HUES6 (cell line): ENCODE data around the gene IFRD1.
"Not testable (repeated sequence)": the region's sequence is repeated elsewhere in the genome, so short reads cannot be mapped to it uniquely, and the experiment has no call there.

Source experiments
- H3K27ac ChIP-seq: 2 replicates; pipeline ENCODE4 v1.7.0; 2013; ENCODE audit warnings: low read depth, mild to moderate bottlenecking, low read length, inconsistent platforms
- H3K27me3 ChIP-seq: 2 replicates; pipeline ENCODE4 v1.6.1; 2013; ENCODE audit warnings: low read length; ENCODE audit not compliant: control insufficient read depth, insufficient read depth
- H3K36me3 ChIP-seq: 2 replicates; pipeline ENCODE4 v1.6.1; 2013; ENCODE audit warnings: low read length; ENCODE audit not compliant: control insufficient read depth, insufficient read depth
- H3K4me1 ChIP-seq: 2 replicates; pipeline ENCODE4 v1.6.1; 2013; ENCODE audit warnings: low read length; ENCODE audit not compliant: control insufficient read depth, insufficient read depth
- H3K4me3 ChIP-seq: 2 replicates; pipeline ENCODE4 v1.5.1; 2013; ENCODE audit warnings: low read depth, low read length
- H3K9ac ChIP-seq: one replicate; pipeline ENCODE4 v1.6.1; 2013; ENCODE audit warnings: mild to moderate bottlenecking, low read length
- H3K9me3 ChIP-seq: 2 replicates; pipeline ENCODE4 v1.6.1; 2013; ENCODE audit warnings: low read depth, low read length; ENCODE audit not compliant: control insufficient read depth, insufficient read depth

The IFRD1 gene

DNA sequence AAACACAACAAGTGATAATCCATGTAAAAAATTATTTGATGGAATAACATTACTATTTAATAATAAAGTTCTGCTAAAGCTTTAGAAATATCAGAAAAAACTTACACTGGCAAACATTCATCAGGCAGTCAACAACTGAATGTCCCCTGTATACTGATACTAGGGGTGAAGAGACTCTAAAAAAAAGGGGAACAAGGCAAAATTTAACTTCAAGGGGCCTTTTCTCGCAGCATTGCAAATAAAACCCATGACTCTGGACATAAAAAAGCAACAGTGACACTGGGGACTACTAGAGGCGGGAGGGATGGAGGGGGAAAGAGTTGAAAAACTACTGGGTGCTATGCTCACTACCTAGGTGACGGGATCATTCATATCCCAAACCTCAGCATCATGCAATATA is 5.8 kb upstream of the IFRD1 start:
- Histone ChIP-seq H3K4me1 (peaks cover 6% of the 10 kb centered on the region; the same call in 1 of the 2 replicates), H3K27me3 (no peaks in the 10 kb centered on the region), H3K9me3 (no peaks in the 10 kb centered on the region), H3K9ac (no peak overlapping the region), H3K4me3 (no peak overlapping the region), H3K36me3 (no peaks in the 10 kb centered on the region), H3K27ac (no peak overlapping the region)

DNA sequence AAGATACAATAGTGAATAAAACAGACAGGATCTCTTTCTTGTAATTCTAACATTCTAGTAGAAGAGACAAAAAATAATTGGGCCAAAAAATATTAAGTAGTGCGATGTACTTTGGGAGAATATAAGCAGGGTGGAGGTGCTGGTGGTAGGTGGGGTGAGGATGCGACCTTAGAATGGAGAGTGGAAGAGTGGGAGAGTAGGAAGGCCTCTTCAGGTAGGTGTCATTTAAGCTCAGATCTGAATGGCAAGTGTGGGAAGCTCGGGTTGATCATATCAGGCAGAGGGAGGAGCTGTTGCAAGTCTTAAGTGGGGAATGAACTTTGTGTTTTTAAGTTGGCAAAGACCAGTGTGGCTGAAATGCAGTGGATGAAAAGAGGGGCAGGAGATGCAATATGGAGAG is 3.8 kb upstream of the IFRD1 start:
- Histone ChIP-seq H3K4me1 (peaks cover 7% of the 10 kb centered on the region; the same call in 1 of the 2 replicates), H3K4me3 (no peak overlapping the region), H3K9ac (no peak overlapping the region), H3K9me3 (no peaks in the 10 kb centered on the region), H3K27ac (no peak overlapping the region), H3K36me3 (0 out of 2 replicates have a peak, but pooled peaks cover 3% of the 10 kb centered on the region), H3K27me3 (no peaks in the 10 kb centered on the region)

DNA sequence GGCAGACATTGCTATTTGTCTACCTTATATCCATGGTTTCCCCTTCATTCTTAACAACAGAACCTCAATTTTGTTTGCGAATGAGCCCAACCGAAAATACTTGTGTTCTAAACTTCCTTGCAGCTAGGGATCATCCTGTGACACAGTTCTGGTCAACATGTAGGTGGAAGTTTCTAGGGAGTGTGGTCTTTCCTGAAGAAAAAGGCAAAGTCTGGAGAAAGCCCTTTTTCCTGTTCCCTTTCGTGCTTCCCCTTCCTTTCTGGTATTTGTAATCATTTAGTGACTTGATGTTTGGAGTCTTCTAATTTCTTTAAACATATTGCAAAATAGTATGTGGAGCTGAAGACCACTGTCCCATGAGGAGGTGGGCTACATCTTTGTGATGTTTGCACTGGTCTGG is 2.9 kb upstream of the IFRD1 start:
- Histone ChIP-seq H3K4me1 (peaks cover 7% of the 10 kb centered on the region; the same call in 1 of the 2 replicates), H3K27me3 (no peaks in the 10 kb centered on the region), H3K9ac (no peak overlapping the region), H3K4me3 (no peak overlapping the region), H3K9me3 (no peaks in the 10 kb centered on the region), H3K36me3 (0 out of 2 replicates have a peak, but pooled peaks cover 3% of the 10 kb centered on the region), H3K27ac (no peak overlapping the region)

DNA sequence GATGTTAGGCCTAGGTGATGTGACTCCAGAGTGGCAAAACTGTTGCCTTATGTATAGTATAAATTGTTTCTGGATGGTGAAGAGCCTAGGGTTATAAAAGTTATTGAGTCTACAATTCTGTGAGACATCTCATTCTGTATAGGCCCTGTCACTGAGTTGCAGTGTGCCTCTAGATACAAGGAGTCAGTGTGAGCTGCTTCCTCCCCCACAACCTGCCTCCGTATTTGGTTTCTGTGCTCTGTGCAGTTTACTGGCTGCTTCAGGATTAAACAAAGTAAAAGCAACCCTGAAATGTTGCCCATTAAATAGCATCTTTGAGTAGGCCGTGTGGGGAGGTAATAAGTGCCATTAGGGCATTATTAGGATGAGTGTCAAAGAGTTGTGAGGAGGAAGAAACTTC is 1.9 kb upstream of the IFRD1 start:
- Histone ChIP-seq H3K9ac (no peak overlapping the region), H3K36me3 (0 out of 2 replicates have a peak, but pooled peaks cover 3% of the 10 kb centered on the region), H3K27me3 (no peaks in the 10 kb centered on the region), H3K4me1 (peaks cover 7% of the 10 kb centered on the region; the same call in 1 of the 2 replicates), H3K4me3 (no peak overlapping the region), H3K9me3 (no peaks in the 10 kb centered on the region), H3K27ac (no peak overlapping the region)

DNA sequence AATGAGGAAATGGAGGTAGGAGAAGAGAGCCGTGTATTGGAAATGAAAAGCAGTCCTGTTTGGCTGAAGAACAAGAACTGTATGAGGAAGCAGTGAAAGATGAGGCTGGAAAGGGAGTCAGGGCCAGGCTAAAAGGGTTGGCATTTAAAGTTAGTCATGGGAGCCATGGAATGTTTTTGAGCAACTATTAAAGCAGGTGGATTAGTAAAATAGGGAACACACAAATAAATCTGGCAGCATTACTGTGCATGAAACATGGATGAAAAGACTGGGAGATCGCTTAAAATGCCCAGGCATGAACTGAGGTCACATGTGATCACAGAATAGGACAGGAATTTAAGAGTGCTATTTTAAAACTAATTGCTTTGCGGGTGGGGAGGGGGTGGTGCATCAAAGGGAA is 1.4 kb upstream of the IFRD1 start:
- Histone ChIP-seq H3K27me3 (no peaks in the 10 kb centered on the region), H3K36me3 (0 out of 2 replicates have a peak, but pooled peaks cover 3% of the 10 kb centered on the region), H3K4me1 (peaks cover 10% of the 10 kb centered on the region), H3K27ac (no peak overlapping the region), H3K9me3 (no peaks in the 10 kb centered on the region), H3K4me3 (0 out of 2 replicates have a peak overlapping the region, but pooled peaks have one; percentile 95), H3K9ac (no peak overlapping the region)

DNA sequence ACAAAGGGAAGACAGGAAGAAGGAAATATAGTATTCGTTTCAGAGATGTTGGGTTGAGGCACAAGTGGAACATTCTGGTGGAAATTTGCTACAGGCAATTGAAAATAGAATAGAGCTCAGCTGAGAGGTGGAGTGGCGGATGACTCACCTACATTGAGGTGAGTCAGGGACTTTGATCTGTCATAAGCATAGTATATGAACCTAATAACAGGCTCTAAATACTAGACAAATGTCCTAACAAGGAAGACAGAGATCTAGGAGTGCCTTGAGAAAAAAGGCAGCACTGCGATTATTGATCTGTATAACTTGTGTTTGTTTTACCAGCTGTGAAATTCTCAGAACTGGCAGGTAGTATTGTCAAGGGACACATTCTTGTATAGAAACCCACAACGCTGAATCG is 907 bp upstream of the IFRD1 start:
- Histone ChIP-seq H3K9ac (no peak overlapping the region), H3K9me3 (no peaks in the 10 kb centered on the region), H3K36me3 (peaks cover 3% of the 10 kb centered on the region; the same call in 1 of the 2 replicates), H3K4me3 (peak overlapping the region; percentile 95), H3K27me3 (no peaks in the 10 kb centered on the region), H3K4me1 (peaks cover 11% of the 10 kb centered on the region), H3K27ac (no peak overlapping the region)

DNA sequence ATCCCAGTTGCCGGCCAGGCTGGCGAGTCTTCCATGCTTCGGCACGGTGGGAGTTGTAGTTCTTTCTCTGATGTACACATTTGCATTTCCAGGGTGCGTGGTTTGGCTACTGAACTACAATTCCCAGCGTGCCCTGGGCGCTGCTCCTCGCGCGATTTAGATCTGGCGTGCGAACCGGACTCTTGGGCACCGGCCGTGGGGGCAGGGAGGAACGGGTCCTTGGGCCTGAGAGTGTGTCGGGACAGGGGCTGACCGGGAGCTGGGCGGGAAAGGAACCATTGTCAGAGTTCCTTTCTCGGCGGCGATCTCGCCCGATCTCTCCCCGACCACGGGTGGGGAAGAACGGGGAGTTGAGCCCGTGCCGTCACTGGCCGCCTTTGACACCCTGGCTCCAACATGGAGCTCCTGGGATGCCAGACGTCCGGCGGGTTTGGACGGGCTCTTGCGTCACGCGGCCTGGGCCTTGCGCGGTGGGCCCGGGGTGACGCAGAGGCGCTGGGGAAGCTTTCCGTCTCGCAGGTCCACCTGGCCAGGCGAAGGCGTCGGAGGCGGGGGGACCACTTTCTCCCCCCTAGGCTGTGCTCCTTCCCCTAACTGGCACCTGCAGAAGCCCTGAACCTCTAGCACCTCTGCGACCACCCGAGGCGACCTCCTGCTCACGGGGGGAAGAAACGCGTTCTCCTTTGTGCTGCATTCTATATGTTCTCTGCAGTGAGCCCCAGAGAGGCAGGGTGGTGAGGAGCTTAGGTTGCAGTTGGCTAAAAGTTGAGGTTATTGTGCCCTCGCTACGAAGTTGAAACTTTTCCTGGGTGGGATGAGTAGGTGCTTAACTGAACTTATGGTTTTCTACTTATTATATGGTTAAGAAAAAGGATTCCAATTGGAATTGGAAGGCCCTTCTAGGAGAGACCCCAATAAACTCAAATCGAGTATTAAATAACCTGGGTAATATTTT is 824 bp downstream of the IFRD1 start:
- peaks cover 11% of the 10 kb centered on the region for H3K4me1 ChIP-seq

DNA sequence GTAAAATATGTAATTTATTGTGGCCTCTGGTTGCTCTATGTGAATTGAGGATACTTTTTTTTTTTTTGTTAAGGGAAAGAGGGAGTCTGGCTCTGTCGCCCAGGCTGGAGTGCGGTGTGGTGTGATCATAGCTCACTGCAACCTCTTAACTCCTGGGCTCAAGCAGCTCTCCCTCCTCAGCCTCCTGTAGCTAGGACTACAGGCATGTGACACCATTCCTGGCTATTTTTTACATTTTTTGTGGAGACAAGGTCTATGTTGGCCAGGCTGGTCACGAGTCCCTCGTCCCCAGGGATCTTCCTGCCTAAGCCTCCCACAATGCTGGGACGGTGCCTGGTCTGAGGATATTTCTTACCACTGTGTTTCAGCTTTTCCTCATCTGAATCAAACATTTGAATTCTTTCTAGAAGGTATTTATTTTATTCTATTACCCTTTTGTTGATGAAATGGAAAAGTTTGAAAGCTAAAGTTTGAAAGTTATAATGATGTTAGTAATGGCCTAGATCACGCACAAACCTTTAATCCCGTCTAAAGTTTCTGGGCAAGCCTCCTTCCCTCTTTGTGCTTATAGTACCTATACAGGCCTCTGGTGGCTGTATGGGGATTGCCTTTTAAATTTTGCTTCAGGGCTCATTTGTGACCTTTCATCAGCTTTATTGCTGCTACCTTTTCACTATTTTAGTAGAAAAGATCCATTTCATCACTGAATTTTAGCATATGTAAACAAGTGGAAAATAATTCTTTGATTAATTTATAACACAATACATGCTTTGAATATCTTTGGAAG is 2.0 kb downstream of the IFRD1 start:
- Histone ChIP-seq H3K36me3 (peaks cover 26% of the 10 kb centered on the region), H3K27ac (0 out of 2 replicates have a peak overlapping the region, but pooled peaks have one; percentile 90), H3K4me3 (peak overlapping the region; percentile 95), H3K4me1 (peaks cover 11% of the 10 kb centered on the region), H3K9ac (peak overlapping the region; percentile 92), H3K9me3 (no peaks in the 10 kb centered on the region), H3K27me3 (no peaks in the 10 kb centered on the region)

More for the DNA sequence above, 824 bp downstream of the IFRD1 start:
- Histone ChIP-seq H3K27ac (peak overlapping the region; percentile 90), H3K36me3 (peaks cover 14% of the 10 kb centered on the region), H3K9ac (peak overlapping the region; percentile 92), H3K9me3 (no peaks in the 10 kb centered on the region), H3K27me3 (no peaks in the 10 kb centered on the region), H3K4me3 (peak overlapping the region; percentile 95)

DNA sequence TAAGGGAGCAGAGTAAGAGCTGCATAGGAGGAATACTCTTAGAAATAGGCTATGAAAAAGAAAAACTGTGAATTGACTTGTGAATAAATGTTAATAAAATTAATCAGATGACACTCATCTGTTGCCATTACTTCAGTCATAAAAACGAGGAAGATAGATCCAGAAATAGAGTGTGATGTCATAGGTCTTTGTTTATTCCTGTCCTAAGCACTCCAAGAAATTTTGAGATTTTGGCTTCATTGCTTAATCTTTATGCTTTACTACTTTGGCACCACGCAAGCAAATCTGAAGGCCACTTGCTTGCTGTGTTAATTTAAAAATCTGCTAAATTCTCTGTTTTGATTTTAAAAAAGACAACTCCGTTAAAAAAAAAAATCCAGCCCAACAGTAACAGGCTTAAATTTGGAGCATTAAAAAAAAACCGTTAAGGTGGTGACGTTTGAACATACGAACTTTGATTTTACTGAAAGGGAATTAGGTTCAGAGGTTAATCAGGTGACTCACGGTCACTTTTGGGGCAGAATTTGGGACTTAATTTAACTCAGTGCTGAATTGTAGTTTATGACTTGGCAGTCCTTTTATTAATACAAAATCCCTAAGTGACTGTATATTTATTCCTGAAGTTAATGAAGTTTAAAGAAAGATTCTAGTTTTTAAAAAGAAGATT is 3.4 kb downstream of the IFRD1 start:
- Histone ChIP-seq H3K9me3 (no peaks in the 10 kb centered on the region), H3K27ac (no peak overlapping the region), H3K4me3 (peak overlapping the region; percentile 95; the same call in 1 of the 2 replicates), H3K9ac (no peak overlapping the region), H3K27me3 (no peaks in the 10 kb centered on the region), H3K4me1 (peaks cover 11% of the 10 kb centered on the region), H3K36me3 (peaks cover 38% of the 10 kb centered on the region)

DNA sequence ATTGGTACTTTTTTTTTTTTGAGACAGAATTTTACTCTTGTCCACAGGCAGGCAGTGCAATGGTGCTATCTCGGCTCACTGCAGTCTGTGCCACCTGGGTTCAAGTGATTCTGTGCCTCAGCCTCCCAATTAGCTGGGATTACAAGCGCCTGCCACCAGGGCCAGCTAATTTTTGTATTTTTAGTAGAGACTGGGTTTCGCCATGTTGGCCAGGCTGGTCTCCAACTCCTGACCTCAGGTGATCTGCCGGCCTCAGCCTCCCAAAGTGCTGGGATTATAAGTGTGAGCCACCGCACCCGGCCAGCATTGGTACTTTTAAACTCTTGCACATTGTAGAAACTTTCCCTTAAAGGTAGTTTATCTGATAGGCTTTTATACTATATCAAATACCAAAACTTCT is 3.9 kb downstream of the IFRD1 start:
- not testable (repeated sequence) for H3K9ac ChIP-seq, H3K27ac ChIP-seq, H3K4me1 ChIP-seq, H3K4me3 ChIP-seq, H3K9me3 ChIP-seq, H3K27me3 ChIP-seq
- H3K36me3 ChIP-seq: peaks cover 43% of the 10 kb centered on the region
